ENCODE measurements around the gene TRIM45.
"Not testable (repeated sequence)": the region's sequence is repeated elsewhere in the genome, so short reads cannot be mapped to it uniquely, and the experiment has no call there.

Gene TRIM45

DNA sequence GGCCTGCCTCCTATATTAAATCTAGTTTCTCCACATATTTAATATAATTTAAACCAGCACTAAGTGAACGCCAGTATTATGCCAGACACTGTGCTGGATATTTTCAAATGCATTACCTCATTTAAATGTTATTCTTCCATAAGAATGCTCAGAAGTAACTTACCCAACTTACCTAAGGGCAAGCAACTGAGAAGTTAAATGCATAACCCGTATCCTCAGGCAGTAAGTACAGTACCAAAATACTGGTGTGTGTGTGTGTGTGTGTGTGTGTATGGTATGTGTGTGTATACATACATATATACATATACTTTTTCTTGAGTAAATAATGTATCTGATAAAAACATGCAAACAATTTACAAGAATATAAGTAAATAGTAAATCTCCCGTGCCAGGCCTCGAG, 9.0 kb upstream of the TRIM45 start:
- no peak for DNase-seq (ENCODE audit: low read depth in 2 of 2, low spot score in 1 of 2)

DNA sequence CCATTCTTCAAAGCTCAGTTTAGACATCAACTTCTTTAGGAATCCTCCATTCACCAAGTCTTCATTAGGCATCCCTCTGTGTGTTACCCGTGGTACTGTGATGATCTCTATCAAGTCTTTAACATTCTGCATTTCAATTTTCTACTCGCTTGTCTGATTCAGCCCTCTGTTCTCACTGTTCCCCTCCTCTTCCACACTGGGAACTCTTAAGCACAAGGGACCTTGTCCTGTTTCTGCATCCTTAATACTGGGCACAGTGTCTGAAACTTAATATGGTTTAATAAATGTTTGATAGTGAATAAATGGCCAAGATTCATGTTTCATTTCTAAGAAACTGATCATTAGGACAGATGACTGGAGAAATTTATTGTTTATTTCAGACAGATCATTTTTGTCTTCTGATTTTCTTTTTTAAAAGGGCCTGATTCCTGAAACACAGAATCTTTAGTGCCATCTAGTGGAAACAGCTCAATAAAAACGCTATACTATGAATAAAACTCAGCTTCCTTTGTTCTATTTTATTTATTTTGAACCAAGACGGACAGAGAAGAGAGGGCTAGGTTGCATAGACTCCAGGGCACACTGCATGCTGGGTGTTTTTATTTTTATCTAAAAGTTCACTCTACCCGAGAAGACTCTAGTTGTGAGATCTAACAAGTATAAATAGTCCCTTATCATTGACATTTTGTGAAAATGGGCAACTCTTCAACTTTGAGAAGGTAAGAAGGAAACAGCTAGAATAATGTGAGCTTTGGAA, 7.0 kb upstream of the TRIM45 start:
- no peak for DNase-seq (ENCODE audit: low read depth in 2 of 2, low spot score in 1 of 2)

DNA sequence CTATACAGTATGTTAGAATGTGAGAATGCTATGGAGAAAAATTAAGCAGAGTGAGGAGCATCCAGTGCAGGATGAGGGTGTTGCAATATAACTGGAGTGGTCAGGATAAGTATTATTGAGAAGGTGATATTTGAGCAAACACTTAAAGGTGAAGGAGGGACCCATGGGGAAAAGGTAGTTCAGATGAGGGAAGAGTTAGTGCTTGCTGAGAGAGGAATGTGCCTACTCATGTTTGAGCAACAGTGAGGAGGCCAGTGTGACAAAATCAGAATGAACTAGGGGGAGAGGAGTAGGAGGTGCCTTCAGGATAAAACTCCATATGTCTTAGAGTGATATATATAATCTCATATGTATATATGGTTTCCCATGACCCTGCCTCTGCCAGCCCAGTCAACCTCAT, 6.2 kb upstream of the TRIM45 start:
- DNase-seq (ENCODE audit: low read depth in 2 of 2, low spot score in 1 of 2) = no peak

DNA sequence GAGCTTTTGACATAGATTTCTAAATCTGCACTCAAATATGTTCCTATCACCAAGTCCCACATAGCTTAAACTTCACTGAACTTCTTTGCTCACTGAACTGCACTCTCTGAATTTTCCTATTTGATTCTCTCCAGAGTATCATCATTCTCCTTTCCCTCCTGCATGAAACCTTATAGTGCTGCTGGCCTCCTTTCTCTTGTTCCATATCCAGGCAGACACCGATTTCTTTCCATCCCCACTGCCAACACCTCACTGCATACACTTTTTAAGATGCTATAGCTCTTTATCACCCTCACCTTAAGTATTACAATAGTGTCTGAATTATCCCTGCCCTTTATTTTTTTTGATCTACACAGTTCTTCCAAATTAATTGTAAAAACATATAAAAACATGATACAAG, 3.1 kb upstream of the TRIM45 start:
- DNase-seq (ENCODE audit: low read depth in 2 of 2, low spot score in 1 of 2) = no peak

DNA sequence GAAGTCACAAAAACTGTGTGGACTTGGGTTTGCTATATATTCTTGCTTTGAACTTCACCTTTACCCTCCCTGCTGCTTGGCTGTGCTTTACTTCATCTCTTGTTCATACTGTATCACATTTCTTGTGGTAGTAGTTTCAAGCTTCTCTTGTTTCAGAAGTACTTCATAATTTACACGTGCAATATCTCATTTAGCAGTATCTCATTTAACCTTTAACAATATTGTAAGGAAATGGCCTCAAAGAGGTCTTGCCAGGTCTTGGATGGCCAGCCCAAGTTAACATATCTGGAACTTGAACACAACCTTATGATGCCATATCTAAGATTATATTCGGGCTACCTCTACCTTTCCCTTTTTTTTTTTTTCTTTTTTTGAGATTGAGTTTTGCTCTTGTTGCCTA, 1.7 kb upstream of the TRIM45 start:
- no peak for DNase-seq (ENCODE audit: low read depth in 2 of 2, low spot score in 1 of 2)

DNA sequence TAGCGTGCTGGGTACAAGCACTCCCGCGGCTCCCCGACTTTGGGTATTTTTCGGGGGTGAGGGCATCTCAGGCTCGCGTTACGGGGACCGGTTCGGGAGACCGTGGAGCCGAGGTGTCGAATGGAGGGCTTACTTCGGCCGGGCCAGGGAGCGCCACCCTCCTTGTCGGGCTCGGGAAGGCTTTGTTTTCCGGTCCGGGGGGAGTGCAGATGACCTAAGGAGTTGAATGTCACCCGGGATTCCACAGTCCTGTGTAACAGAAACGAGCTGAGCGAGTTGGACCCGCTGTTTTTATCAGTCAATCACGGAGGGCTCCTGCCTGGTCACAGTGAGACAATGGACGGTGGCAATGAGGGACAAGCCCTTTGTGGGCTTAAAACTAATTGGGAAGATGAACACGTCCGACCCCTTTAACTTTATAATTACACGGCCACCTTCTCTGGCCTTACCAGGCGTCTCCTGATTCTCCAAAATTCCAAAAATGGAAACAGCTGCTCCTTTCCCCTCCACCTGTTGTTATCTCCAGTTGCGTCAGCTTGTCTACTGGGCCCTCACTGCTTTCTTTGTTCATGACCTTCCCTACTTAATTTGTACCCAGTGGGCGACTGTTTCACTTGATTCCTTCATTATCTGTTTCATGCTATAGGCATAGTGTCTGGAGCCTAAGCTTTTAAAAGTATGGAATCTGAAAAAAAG, 929 bp upstream of the TRIM45 start:
- no peak for DNase-seq (ENCODE audit: low read depth in 2 of 2, low spot score in 1 of 2)

DNA sequence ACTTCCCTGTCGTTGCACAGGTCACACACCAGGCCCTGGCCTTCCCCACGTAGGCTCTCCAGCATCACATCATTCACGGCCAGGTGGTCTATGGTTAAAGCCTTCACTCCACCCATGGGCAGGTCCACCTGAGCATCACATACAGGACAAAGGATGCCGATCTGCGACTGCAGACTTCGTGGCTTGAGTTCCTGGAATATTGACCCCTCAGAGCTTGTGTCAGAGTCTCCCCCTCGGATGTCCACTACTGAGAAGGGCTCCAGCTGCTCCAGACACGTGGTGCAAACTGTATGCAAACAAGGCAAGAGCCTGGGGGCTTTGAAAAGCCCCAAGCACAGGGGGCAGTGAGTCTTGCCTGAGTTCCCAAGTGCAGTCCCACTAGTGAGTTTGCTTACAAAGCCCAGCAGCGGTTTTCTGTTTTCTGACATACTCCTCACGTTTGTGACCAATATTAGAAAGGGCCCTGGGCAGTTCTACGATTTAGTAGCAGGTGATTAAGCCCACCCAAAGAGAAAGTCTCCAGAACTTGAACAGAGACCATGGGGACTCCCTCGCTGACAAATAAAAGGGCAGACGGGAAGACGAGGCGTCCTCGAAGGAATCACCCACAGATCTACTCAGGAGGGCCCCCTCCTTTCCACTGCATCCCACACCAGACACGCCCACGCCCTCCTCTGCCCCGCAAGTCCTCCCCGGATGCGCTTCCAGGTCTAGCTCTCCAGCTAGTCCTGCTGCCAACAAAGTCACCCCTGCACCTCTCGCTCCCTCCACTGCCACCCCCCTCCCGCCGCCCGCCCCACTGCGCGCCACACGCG, 568 bp downstream of the TRIM45 start:
- DNase-seq (ENCODE audit: low read depth in 2 of 2, low spot score in 1 of 2) = no peak

DNA sequence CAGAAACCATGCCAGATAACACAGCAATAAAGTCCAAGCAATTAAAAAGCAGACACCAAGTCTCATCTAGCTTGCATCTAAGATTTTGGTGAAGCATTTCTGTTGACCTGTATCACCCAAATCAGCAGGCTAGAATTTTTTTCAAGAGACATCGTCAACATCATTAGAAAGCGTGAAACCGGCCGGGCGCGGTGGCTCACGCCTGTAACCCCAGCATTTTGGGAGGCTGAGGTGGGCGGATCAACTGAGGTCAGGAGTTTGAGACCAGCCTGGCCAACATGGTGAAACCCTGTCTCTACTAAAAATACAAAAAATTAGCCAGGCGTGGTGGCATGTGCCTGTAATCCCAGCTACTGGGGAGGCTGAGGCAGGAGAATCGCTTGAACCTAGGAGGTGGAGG, 2.4 kb downstream of the TRIM45 start:
- DNase-seq (ENCODE audit: low read depth in 2 of 2, low spot score in 1 of 2) = not testable (repeated sequence)

DNA sequence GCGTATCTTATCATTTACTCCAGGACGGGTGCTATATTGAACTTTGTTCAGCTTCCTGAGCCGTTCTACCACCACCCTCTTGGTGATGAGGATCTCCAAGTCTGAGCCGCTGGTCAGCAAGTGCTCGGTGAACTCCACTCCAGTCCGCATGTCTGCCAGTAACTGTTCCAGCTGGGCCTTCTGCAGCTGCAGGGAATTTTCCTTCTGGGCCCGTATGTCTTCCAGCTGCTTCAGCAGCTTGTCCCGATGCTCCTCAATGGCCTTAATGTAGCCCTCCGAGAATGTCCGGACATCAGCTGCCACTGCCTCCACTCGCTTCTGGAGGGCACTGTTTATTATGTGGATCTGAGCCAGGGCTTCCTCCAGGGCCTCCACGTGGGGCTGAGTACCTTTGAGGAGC, 3.4 kb downstream of the TRIM45 start:
- DNase-seq (ENCODE audit: low read depth in 2 of 2, low spot score in 1 of 2) = no peak

DNA sequence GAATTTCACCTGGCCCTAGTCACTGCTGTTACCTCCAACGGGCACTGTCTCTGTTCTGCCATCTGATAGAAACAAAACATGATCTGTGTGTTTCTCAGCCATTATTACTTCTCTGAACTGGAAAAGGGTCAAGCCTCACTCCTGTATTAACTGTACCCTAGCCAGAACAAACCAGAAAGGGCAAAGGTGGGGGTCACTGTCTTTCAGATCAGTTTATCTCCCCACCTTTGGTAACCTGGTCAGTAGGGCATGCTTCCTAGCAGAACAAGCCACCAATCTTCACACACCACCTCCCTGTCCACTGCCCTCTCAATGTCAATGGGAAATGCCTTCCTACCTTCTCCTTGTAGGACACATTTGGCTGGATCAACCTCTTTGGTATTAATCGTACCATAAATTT, 3.9 kb downstream of the TRIM45 start:
- no peak for DNase-seq (ENCODE audit: low read depth in 2 of 2, low spot score in 1 of 2)

DNA sequence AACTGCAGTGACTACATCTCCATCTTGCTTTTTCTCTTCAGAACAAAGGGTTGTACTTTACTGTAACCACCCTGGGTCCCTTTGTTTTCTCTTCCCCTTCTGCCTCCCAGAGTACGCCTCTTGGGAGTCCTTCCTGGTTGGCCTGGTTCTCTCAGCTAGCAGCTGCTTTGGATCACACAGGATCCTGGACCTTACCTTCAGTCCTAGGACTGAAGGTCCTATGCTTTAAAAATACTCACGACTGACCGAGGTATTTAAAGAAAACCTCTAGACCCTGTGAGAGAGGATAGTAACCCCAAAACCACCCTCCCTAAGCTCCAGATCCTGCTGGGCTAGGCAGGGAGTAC, 4.8 kb downstream of the TRIM45 start:
- DNase-seq (ENCODE audit: low read depth in 2 of 2, low spot score in 1 of 2) = no peak

DNA sequence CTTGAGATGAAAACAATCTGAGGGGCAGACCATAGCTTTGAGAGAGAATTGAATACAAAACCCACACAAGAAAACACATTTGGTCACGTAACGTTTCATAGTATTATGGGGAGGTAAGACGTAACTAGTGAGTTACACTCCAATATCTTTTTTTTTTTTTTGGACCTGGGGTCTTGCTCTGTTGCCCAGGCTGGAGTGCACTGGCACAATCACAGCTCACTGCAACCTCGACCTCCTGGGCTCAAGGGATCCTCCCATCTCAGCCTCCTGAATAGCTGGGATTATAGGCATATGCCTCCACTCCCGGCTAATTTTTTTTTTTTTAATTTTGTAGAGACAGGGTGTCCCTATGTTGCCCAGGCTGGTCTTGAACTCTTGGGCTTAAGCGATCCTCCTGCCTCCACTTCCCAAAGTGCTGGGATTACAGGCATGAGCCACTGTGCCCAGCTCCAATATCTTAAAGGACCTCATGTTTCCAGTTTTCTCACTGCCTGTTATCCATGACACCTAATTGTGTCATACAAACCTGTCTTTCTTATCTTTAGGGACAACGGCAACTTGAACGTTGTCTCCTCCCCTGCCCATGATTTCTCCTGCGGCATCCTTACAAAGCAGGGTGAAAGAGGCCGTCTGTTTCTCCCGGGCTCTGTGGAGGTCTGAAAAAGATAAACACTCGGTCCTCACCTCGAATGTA, 5.3 kb downstream of the TRIM45 start:
- DNase-seq (ENCODE audit: low read depth in 2 of 2, low spot score in 1 of 2) = no peak

DNA sequence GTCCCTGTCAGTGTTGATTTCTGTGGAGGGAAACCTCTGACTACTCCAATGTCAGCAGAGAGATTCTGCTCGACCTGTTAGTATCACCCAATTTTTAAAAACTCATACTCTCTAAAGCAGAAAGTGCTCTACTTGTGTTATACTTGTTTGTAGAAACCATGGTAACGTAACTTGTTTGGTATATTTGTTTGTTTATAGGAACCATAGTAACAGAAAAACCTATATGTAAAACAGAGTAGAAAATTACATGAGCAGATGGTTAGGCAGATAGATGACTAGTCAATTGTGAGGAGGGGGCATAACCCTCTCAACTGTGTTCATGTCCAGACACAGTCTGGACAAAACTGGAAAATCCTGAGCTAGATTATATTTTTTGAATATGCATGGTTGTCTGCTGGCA, 6.7 kb downstream of the TRIM45 start:
- DNase-seq (ENCODE audit: low read depth in 2 of 2, low spot score in 1 of 2) = no peak

DNA sequence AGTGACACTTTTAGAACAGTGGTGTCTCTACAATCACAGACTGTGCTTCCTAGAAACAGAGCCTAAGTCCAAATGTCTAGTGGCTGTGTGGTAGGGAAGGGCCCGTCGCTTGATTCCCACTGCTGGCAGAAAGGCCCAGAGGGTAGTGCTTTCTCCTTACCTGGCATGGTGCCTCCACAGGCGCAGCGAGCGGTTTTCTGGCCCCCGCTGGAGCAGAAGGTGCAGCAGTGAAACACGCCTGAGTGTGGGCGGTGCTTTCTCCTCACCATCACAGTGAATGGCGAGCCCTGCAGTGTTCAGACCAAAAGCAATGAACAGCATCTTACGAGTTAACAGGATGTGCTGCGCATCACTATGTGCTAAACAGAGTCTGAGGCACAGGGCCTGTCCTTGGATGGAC, 8.3 kb downstream of the TRIM45 start:
- DNase-seq (ENCODE audit: low read depth in 2 of 2, low spot score in 1 of 2) = no peak

DNA sequence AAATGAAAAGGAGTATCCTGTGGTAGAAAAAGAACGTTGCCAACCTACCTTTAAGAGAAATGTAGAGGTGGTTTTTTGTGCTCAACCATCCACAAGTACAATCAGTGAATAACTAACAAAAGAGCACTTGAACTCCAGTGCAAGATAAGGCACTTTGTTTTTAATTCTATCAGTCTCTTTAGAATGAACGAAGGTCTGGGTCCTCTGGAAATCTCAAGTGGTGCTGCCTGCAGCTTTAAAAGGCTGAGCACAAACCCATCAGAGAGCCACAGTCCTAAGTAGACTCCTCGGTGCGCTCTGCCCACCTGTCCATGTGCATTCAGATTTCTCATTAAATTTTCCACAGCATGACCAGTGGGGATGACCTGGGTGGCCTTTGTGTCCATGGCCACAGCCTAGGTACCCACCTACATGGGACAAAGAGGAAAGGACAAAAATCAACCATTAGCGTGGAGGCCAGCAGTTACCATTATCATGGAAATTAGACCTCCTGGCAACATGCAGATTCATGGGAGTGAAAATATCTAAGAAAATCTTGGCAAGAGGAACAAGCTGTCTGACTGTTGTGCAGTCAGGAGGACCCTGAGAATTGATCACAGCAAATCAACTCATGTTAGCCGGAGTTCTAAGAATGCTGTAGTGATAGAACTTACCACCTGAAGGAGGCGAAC, 9.4 kb downstream of the TRIM45 start:
- DNase-seq (ENCODE audit: low read depth in 2 of 2, low spot score in 1 of 2) = no peak

DNA sequence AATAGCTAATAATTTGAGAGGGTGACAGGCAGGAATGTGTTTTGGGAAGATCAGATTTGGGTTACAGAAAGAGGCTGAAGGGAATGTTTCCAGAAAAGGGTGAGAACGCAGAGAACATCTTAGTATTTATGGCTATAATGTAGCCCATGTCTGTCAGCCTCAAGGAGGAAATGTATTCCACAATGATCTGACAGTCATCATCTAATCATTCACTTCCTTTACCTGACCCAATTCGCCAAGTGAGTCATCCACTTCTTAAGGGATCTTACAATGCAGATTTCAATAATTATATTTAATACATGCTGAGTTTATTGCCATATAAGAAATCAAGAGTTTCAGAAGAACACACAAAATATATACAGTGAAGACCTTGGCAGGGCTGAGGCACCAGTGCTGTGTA, 10.8 kb downstream of the TRIM45 start:
- no peak for DNase-seq (ENCODE audit: low read depth in 2 of 2, low spot score in 1 of 2)

DNA sequence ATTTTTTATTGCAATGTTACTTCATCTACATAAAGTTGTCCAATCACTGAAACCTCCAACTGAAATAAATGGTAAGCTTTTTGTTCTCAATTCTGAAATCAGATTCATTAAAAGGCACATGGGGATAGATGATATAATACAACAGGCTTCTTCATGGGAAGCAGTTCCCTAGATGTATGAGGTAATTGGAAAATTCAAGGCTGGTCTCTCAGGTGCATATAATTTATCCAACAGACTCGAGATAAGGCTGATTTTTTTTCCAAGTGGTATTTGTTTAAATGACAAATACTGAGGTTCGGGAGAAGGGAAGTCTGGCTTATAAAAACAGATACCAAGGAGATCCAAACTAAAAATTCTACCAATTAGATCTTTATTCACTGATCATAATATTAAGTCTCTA, 14.2 kb downstream of the TRIM45 start:
- no peak for DNase-seq (ENCODE audit: low read depth in 2 of 2, low spot score in 1 of 2)

DNA sequence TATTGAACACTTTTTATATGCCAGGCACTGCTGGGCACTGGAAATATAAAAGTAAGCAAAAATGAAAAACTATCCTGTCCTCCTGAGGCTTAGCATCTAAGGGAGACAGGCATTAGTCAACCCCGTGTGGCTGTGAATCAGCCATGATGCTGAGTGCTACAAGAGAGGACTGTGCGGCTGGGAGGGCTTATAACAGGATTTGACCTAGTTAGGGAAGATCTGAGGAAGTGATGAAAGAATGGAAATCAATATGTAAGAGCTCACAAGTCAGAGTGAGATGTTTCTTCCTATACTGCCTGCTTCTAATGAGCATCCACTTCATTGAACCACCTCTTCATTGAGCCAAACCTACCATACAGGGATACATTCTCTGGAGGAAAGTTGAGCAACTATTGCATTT, 15.1 kb downstream of the TRIM45 start:
- DNase-seq (ENCODE audit: low read depth in 2 of 2, low spot score in 1 of 2) = no peak

DNA sequence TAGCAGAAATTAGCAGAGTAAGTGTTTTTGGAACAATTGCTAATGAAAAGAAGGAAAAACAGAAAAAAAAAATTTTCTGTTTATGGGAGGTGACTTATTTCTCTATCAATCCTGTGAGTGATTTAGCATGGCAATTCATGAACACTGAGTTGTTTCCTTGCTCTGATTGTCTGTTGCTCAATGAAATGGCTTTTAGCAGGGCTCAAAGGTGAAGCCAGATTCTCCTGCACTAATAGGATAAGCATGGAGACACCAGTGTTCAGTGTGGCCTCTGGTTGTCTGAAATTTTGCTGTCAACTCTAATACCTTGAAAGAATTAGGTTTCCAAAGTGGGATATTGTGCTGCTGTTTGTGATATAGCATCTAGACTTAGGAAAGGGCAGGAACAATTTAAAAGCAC, 15.8 kb downstream of the TRIM45 start:
- DNase-seq (ENCODE audit: low read depth in 2 of 2, low spot score in 1 of 2) = no peak

DNA sequence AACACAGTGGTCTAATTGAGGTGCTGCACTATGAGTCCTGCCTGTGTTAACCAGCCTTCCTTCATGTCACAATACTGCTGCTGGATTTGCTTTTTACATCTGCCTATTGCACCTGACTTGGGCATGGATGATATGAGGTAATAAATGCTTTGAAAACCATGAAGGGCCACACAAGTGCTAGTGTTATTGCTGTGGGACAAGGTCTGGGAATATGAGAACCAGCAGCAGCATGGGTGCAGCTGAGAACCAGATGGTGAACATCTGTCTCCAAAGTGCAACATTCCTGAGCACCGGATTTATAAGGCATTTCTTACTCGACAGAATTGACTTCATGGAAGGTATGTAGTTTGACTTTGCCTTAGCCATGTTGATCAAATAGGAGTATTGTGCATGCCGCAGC, 16.6 kb downstream of the TRIM45 start:
- no peak for DNase-seq (ENCODE audit: low read depth in 2 of 2, low spot score in 1 of 2)

DNA sequence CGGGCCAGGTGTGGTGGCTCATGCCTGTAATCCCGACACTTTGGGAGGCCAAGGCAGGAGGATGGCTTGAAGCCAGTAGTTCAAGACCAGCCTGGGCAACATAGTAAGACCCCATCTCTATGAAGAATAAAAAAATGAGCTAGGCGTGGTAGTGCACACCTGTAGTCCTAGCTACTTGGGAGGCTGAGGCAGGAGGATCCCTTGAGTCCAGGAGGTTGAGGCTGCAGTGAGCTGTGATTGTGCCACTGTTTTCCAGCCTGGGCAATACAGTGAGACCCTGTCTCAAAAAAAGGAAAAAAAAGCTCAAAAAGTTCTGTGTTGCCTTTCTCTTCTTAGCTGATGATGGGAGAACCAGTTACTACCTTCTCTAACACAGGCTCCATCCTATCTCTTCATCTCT, 19.7 kb downstream of the TRIM45 start:
- DNase-seq (ENCODE audit: low read depth in 2 of 2, low spot score in 1 of 2) = not testable (repeated sequence)

All from stimulated activated CD8-positive, alpha-beta memory T cell treated with anti-CD3 and anti-CD28 coated beads, Interleukin-4, amount 100 ng/mL, for 1 hour (primary cell).